Activated CD4-positive, alpha-beta T cell treated with anti-CD3 and anti-CD28 coated beads, Interleukin-2, Interleukin-4, amounts not matched to agents 100 ng/mL and 50 ng/mL, durations not matched to agents 16 hours and 8 hours (primary cell): ENCODE results near the gene TEAD4.
A peak's percentile ranks its signal among the peaks of the same experiment; 100 is the strongest.

Source experiments
- DNase-seq: peaks from one replicate; pipeline ENCODE4 v3.0.0-alpha.2; 2020; ENCODE audit warnings: low spot score

Gene TEAD4

DNA sequence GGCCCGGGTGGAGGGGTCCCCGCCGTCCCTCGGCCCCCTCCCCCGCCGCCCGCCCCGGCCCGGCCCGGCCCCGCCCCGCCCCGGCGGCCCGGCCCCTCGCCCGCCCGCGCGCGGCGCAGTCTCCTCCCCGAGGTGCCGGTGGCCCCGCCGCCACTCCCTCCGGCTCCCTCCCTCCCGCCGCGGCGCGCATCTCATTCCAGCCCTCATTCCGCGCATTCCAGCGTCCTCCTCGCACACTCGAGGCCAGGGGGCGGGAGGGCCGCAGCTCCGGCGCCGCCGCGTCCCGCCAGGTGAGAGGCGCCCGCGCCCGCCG is at the start of gene TEAD4:
TSS of gene TEAD4 (plus strand) at position 206 of the 313 bp plus-strand sequence.
- no peak for DNase-seq

DNA sequence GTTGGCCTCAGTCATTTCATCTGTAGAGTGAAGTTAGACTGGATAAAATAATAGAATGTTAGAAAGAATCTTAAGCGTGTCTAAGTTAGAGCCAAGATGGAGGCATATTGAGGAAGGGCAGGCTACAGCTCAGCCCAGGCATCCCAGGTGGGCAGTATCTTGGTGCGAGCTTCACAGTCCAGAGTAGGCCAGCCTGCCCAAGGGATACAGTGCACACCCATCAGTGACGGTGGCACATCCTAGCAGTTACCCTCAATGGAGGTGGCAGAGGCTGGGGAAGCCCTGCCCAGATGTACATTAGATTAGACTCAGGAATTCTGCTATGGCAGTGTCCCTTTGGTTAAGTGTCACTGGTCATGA is 47.0 kb upstream of the TEAD4 start:
- no peak for DNase-seq

DNA sequence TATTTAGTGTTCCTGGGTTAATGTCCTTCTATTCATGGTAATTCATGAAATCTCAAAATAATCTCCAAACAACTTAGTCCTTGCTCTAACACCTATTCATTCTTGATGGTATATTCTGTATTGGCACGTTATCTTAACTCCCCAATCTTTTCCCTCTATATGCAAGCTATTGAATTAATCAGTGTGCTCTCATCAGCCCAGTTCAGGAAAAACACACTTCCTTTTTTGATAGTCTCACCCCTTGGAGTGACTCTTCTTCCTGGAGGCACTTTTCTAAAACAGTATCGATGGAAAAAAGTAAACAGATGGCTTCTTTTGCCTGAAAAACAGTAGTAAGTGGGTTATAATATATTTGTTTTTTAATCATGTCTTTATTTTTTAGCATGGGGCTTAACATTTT is 39.9 kb upstream of the TEAD4 start:
- DNase-seq = no peak

DNA sequence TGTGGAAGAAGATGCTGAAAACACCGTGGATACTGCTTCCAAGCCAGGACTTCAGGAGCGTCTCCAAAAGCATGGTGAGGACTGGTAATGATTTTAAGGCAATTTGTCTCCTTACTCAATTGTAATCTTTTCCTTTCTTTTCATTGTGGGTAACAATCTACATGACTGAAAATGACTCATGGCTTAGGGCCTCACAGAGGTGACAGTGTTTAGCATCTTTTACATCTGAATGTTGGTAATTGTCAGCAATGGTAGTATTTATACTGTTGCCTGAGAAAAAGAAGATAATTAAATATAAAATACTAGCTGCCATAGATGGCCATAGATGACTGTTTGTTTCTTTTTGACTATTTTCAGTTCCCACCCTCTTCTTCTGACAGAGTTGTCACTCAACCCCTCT is 36.9 kb upstream of the TEAD4 start:
- no peak for DNase-seq

DNA sequence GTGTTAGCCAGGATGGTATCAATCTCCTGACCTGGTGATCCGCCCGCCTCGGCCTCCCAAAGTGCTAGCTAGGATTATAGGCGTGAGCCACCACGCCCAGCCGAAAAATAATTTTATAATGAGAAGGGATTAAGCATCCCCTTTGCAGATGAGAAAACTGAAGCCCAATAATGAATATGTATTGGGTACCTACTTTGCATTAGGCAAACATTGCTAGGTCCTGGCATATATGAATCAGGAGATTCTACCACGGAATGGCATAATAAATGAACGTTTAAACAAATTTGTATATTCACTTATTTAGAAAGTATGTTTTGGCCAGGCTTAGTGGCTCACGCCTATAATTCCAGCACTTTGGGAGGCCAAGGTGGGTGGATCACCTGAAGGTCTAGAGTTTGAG is 36.1 kb upstream of the TEAD4 start:
- DNase-seq = no peak

DNA sequence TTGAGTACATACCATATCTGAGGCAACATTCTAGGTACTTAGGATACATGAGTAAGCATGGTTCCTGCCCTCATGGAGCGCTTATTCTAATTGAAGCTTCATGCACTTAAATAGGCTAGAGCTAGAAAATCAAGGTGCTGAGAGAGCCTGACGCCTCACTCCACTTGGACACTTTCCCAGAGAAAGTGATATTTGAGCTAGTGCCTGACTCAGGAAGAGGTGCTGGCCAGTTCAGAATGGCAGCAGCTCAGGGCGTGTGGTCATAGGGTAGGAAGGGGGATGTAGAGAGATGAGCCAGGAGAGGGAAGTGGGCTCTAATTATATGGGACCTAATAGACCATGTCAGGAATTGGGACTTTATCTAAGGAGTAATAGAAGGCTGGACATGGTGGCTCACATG is 35.2 kb upstream of the TEAD4 start:
- no peak for DNase-seq

DNA sequence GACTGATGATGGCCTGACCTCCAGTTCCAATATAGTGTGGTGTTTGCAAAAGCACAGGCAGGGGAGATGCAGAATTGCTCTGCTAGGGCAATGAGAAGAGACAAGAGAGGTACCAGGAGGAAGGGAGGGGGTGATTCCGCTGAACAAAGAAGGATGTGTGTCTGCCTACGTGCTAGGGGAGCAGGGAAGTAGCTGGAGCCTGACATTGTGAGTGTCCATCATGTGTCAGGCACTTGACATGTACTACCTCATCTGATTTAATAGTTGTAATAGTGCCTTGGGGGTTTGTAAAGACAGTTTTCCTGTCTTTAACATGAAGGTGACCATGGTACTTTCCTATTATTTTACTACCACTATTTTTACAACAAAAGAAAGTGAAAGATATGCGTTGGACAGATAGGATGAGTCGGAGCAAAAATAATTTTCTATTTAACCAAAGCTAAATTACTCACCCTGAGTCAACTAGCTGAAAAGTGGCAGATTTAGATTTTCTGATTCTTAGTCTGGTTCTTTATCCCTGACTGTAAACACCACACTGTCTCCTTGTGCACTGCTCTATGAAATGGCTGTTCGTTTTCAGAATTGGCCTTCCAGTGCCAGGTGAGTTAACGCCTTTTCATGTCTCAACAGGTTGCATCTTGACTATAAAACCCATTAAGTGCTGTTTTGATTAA is 33.7 kb upstream of the TEAD4 start:
- DNase-seq = peak; percentile 11

DNA sequence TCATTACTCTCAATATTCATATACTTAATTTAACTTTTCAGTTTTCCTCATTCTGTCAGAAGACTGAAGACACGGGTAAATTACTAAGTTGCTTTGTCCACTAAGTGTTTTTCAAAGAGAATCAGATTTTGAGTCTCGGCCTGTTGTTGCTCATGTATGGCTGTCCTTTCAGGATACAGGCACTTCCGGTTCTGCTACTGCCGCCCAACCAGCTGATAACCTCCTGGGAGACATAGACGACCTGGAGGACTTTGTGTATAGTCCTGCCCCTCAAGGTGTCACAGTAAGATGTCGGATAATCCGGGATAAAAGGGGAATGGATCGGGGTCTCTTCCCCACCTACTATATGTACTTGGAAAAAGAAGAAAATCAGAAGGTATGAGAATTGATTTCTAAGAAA is 28.3 kb upstream of the TEAD4 start:
- no peak for DNase-seq

DNA sequence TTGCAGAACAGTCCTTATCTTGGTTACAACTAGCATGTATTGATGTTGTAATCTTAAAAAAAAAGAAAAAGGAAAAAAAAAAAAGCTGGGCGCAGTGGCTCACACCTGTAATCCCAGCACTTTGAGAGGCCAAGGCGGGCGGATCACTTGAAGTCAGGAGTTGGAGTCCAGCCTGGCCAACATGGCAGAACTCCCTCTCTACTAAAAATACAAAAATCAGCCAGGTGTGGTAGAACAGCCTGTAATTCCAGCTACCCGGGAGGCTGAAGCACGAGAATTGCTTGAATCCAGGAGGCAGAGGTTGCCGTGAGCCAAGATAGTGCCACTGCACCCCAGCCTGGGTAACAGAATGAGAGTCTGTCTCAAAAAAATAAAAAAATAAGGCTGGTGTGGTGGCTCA is 25.6 kb upstream of the TEAD4 start:
- DNase-seq = no peak

DNA sequence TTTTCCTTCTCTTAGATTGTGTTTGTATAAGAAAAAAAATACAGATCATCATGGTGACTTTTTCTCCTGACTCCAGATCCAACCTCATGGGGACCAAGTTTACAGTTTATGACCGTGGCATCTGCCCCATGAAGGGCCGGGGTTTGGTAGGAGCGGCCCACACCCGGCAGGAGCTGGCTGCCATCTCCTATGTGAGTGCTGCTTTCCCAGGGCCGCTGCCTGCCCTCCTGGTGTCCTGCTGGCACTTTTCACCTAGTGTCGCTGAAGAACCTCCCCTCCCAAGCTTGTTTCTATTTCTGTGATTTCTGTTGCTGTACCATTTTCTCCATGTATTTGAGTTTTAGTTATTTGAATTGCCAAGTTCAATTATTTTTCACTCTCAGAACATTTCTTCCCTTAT is 24.8 kb upstream of the TEAD4 start:
- DNase-seq = no peak

DNA sequence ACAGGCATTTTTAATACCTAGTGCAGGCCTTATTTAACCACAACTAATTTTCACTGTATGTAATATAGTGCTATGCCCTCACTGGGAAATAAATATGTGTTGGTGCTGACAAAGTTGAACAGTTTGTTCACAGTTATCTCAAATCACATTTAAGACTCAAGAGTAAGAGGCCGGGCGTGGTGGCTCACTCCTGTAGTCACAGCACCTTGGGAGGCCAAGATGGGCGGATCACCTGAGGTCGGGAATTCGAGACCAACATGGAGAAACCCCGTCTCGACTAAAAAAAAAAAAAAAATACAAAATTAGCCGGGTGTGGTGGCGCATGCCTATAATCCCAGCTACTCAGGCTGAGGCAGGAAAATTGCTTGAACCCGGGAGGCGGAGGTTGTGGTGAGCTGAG is 22.9 kb upstream of the TEAD4 start:
- no peak for DNase-seq

DNA sequence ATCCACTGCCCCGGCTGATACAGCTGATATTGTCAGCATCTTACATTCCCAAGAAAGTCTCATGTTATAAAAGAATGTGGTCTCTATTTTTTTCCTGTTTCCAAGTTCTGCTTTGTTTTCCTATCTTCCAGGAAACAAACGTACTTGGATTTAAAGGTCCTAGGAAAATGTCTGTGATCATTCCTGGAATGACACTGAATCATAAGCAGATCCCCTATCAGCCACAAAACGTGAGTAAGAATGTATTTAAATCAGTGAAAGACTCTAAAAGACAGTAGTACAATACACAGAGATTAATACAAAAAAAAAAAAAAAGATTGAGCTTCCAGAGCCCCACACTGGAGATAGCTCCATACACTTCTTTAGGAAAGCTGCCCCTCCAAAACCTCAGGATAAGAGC is 21.7 kb upstream of the TEAD4 start:
- no peak for DNase-seq

DNA sequence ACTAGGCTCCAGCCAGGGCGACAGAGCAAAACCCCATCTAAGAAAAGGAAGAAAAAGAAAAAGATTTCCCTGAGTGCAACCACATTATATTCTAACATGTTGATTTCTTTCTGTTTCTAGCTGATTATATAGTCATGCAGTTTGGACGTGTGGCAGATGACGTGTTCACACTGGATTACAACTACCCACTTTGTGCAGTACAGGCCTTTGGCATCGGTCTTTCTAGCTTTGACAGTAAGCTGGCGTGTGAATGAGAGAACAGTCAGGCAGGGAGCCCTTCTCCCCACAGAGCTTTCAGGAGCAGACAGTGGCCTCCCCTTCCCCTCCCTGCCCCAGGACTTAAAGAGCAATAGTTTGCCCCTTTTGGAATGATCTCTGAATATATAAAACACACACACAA is 20.0 kb upstream of the TEAD4 start:
- no peak for DNase-seq

DNA sequence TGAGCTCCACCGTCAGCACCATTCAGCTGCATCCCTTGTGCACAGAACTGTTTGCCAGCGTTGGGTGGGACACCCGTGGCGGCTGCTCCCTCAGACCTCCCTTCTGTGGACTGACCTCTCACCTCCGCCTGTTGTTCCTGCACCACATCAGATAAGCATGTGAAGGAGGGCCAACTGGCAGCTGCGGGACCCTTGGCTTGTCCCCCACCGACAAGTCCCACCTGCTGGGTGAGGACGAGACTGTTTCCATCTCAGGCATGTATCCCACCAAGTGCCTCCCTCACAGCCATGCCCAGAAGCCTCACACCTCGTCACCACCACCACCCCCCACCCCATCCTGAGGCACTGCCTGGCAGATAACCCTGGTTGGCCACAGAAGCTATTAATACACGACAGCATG is 18.6 kb upstream of the TEAD4 start:
- DNase-seq = no peak

DNA sequence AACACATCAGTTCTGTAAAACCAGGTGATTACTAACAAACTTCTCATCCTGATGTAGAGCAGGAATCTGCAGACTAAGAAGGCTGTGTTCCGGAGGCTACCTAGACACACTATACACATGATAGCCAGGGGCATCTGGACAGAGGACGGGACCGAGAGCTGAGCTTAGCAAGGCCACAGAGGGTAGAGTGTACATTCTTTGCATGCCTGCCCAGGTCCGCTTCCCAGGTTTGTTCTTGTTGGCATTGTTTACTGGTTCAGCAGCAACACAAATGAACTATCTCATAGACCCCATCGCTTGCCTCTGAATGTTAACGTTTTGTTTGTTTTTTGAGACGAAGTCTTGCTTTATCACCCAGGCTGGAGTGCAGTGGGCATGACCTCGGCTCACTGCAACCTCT is 17.7 kb upstream of the TEAD4 start:
- no peak for DNase-seq

DNA sequence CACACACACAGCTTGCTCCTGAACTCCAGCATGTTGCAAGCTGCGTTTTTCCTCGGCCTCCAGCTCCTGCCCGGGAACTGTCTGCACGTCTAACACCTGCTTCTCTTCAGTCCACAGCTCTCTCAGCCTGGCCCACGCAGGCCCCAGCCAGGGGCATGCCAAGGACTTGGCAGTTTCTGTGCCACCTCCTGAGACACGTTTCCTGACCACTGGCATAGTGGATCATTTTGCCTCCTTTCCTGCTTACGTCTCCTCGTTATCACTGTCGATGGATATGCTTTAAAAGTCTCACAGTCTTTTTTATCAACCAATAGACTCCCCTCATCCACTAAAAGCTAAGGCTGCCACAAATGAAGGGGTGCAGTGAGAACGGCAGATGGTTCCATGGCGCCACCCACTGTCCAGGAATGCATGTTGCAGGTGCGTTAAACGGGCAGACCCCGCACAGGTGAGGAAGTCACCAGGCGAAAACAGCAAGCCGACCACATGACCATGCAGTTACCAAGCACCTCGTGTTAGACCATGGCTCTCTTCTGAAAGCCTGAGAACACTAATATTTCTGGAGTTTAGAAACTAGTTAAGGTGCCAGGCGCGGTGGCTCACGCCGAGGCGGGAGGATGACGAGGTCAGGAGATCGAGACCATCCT is 14.7 kb upstream of the TEAD4 start:
- peak; percentile 50 for DNase-seq

DNA sequence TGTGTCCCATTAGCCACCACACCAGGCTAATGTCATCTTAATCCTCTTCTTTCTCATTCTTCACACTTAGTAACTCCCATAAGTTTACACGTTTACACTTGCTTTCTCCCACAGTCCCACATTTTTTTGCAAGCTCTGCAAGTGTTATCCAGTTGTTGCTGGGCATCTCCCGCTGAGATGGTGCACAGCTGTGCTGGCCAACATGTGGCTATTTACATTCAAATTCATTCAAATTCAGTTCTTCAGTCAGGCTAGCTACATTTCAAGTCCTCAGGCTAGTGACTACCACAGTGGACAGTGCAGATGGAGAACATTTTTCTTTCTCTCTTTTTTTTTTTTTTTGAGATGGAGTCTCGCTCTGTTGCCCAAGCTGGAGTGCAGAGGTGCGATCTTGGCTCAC is 9.8 kb upstream of the TEAD4 start:
- no peak for DNase-seq

DNA sequence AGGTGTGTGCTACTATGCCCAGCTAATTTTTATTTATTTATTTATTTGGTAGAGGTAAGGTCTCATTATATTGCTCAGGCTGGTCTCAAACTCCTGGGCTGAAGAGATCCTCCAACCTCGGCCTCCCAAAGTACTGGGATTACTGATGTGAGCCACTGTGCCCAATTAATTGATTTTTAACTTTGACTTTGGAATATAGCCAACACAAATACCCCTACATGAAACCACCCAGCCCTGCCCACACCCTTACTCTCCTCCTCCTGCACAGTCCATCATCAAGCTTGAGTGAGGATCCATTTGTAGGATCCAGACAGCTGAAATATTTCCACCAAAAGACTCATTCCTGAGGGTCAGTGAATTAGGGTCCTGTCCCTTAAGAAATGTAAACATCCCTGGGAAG is 3.3 kb upstream of the TEAD4 start:
- DNase-seq = no peak

DNA sequence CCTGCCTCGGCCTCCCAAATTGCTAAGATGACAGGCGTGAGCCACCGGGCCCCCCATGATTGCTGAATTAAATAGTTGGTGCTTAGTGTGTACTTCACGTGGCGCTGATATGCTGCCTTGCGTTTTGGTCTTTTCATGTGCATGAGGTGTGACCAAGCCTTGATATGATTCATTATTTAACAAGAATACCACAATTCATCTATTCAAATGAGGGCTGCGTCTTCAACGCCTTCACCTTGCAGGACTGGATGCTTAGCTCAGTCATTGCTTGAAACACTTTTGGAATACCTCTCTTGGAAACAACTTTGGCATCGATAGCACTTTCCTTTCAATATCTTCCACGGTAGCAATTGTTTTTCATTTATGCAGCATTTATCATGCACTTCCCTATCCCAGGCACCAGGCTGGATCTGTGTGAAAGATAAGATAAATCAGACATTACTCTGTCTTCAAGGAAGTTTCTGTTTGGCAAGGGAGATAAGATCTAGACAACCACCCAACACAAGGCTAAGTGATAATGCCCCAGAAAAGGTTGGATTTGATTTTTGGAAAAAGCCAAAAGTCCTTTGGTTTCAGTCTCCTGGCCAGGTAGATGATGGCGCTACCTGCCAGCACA is 1.3 kb upstream of the TEAD4 start:
- no peak for DNase-seq

DNA sequence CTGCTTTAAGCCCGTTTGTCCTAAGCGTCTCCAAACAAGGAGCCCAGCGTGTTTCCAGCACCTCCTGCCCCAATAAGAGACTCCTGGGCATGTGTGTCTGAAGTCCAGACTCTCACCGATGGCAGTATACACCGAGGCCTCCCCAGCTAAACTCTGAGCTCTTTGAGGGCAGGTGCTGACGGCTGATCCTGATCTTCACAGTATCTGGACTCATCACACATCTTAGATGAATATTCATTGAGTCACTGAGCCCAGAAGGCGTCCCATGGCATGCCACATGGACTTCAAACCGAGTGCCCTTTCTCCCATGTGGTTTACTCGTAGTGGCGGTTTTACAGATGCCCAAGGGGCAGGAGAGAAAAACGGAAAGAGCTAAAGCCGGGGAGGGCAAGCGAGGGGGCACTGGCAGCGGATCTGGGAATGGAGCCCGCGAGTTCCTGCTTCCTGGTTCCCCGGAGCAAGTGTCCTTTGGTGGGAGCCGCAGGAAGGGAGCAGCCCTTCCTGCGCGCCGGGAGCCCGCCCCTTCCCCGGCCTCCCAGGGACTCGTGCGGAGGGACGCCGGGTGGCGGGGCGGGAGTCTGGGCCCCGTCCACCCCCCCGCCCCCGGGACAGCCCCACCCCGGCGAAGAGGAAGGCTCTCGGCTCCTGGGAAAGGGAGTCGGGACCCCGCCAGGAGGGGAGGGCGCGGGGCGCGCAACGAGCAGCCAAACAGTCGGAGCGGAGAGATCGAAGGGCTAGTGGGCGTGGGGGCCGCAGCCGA is 585 bp upstream of the TEAD4 start:
- no peak for DNase-seq

DNA sequence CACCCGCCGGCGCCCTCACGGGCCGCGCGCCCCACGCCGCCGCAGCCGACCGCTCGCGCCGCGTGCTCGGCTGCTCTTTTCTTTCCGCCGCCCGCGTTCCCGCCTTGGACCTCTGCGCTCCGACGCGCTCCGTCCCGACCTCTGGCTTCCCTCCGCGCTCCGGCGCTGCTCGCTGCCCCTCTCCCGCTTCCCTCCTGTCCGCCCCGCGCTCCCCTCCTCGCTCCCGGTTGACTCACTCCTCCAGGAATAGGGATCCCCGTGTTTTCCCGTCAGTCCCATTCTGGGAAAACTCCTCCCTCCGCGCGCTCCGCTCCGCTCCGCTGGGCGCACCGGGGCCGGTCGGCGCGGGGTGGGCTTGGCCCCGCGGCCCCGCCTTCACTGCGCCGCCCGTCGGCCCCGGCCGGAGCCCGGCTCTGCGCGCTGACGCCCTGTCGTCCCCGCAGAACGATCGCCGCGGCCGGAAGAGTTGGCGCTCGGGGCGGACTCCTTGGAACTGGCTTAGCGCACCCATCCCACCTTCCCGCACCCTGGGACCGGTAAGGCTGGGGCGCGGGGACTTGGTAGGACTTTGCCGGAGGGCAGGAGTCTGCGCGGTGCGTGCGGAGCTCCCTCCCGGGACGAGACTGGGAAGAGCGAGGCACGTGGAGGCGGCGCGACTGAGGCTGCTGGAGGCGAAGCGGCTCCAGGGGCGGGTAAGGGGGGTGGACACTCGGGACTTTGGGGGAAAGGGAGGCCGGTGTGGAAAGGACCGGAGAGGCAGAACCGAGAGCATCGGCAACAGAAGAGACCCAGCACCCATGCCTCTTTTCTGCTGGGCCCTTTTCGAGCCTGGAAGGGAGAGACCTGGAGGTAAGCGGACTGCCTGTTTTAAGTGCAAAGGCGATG is 550 bp downstream of the TEAD4 start:
- DNase-seq = no peak

DNA sequence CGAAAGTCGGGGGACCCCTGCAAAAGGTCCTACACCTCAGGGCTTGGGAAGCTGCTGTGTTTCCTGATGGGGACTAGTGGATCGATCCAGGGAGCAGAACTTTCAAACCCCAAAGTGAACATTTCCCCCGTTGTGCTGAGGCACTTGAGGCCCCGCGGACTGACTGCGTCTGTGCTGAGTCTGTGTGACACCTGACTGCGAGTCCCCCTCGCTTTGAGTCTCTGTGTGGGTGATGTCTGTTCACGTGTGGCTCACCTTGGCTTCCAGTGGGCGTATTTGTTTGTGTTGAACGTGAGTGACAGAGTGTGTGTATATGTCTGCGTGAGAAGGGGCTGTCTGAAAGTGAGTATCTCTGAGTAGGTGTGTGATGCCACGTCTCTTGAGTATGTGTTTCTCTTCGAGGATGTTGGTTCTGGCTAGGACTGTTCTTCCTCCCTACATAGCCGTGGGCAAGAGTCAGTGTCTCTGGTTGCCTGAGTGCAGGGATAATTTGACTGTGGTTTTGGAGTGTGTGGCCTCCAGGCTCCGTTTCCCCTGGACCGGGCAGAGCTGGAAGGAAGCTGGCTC is 1.3 kb downstream of the TEAD4 start:
- DNase-seq = no peak
